T-helper 1 cell treated with Interleukin-12 subunit alpha and Interleukin-12 subunit beta and Interleukin-4 antibody, amounts not matched to agents 30 μg/mL and 1 μg/mL, for 36 hours (primary cell): ENCODE results near the gene PRPF8.
"Not testable (repeated sequence)": the region's sequence is repeated elsewhere in the genome, so short reads cannot be mapped to it uniquely, and the experiment has no call there.

Experiments
- H3K27ac Mint-ChIP-seq: one replicate; pipeline ENCODE4 v1.8.0; 2021; ENCODE audit warnings: mild to moderate bottlenecking, mixed read lengths
- H3K27me3 Mint-ChIP-seq: one replicate; pipeline ENCODE4 v1.8.0; 2021; ENCODE audit warnings: low read depth, mixed read lengths
- H3K36me3 Mint-ChIP-seq: one replicate; pipeline ENCODE4 v1.8.0; 2021; ENCODE audit warnings: low read depth, mixed read lengths
- H3K4me1 Mint-ChIP-seq: one replicate; pipeline ENCODE4 v1.8.0; 2021; ENCODE audit warnings: low read depth, mixed read lengths
- H3K4me3 Mint-ChIP-seq: one replicate; pipeline ENCODE4 v1.8.0; 2021; ENCODE audit warnings: mild to moderate bottlenecking, moderate library complexity, mixed read lengths
- H3K9me3 Mint-ChIP-seq: one replicate; pipeline ENCODE4 v1.8.0; 2021; ENCODE audit warnings: mixed read lengths

The PRPF8 gene

GRCh38 chr17:1711804-1712203 is 27.1 kb upstream of the PRPF8 start:
- peaks cover 32% of the 10 kb centered on the region for H3K36me3 Mint-ChIP-seq
- peaks cover 33% of the 10 kb centered on the region for H3K27me3 Mint-ChIP-seq
- H3K4me1 Mint-ChIP-seq, result peaks cover 31% of the 10 kb centered on the region
- no peaks in the 10 kb centered on the region for H3K9me3 Mint-ChIP-seq
- H3K27ac Mint-ChIP-seq, result no peak overlapping the region
- H3K4me3 Mint-ChIP-seq, result peak overlapping the region; percentile 37

- Mint-ChIP-seq H3K4me1 (peaks cover 31% of the 10 kb centered on the region), H3K9me3 (no peaks in the 10 kb centered on the region), H3K36me3 (peaks cover 29% of the 10 kb centered on the region), H3K27me3 (peaks cover 39% of the 10 kb centered on the region), H3K27ac (no peak overlapping the region), H3K4me3 (peak overlapping the region; percentile 63)
Observed at GRCh38 chr17:1710807-1711553, 26.3 kb upstream of the PRPF8 start.

- Mint-ChIP-seq H3K27ac (no peak within 1 kb of the TSS), H3K9me3 (no peaks in the 10 kb centered on the region), H3K27me3 (peaks cover 44% of the 10 kb centered on the region), H3K36me3 (peaks cover 29% of the 10 kb centered on the region), H3K4me3 (peak within 1 kb of the TSS; percentile 63), H3K4me1 (peaks cover 31% of the 10 kb centered on the region)
Observed at GRCh38 chr17:1709971-1710806, 25.5 kb upstream of the PRPF8 start, which contains the start of gene TLCD2. Gene TLCD2, minus strand, starts transcription at chr17:1710377. Its CDS starts 135 bp downstream, at chr17:1710242.

GRCh38 chr17:1709403-1709951 is 24.8 kb upstream of the PRPF8 start:
- H3K27me3 Mint-ChIP-seq, result peaks cover 52% of the 10 kb centered on the region

GRCh38 chr17:1708791-1709346 is 24.2 kb upstream of the PRPF8 start:
- Mint-ChIP-seq H3K4me1 (peaks cover 25% of the 10 kb centered on the region), H3K36me3 (peaks cover 23% of the 10 kb centered on the region), H3K27me3 (peaks cover 55% of the 10 kb centered on the region), H3K4me3 (peak overlapping the region; percentile 57)
- H3K9me3 Mint-ChIP-seq, H3K27ac Mint-ChIP-seq: not testable (repeated sequence)

More at GRCh38 chr17:1709403-1709951, 24.8 kb upstream of the PRPF8 start:
- Mint-ChIP-seq H3K4me1 (peaks cover 28% of the 10 kb centered on the region), H3K27ac (no peak overlapping the region), H3K9me3 (no peaks in the 10 kb centered on the region), H3K4me3 (no peak overlapping the region), H3K36me3 (peaks cover 26% of the 10 kb centered on the region)

- Mint-ChIP-seq H3K36me3 (peaks cover 9% of the 10 kb centered on the region), H3K9me3 (no peaks in the 10 kb centered on the region), H3K4me3 (no peak overlapping the region), H3K4me1 (peaks cover 17% of the 10 kb centered on the region), H3K27ac (no peak overlapping the region), H3K27me3 (peaks cover 58% of the 10 kb centered on the region)
Observed at GRCh38 chr17:1707107-1707506, 22.4 kb upstream of the PRPF8 start.

- no peaks in the 10 kb centered on the region for H3K36me3 Mint-ChIP-seq
Observed at GRCh38 chr17:1705004-1705403, 20.3 kb upstream of the PRPF8 start.

GRCh38 chr17:1703063-1703462 is 18.4 kb upstream of the PRPF8 start:
- no peak overlapping the region for H3K4me3 Mint-ChIP-seq
- H3K27me3 Mint-ChIP-seq, result peaks cover 36% of the 10 kb centered on the region
- H3K4me1 Mint-ChIP-seq, result peaks cover 4% of the 10 kb centered on the region
- no peaks in the 10 kb centered on the region for H3K9me3 Mint-ChIP-seq
- H3K36me3 Mint-ChIP-seq, result no peaks in the 10 kb centered on the region
- H3K27ac Mint-ChIP-seq, result no peak overlapping the region

More at GRCh38 chr17:1705004-1705403, 20.3 kb upstream of the PRPF8 start:
- peaks cover 4% of the 10 kb centered on the region for H3K4me1 Mint-ChIP-seq
- H3K4me3 Mint-ChIP-seq, result no peak overlapping the region
- no peaks in the 10 kb centered on the region for H3K9me3 Mint-ChIP-seq
- H3K27me3 Mint-ChIP-seq, result peaks cover 44% of the 10 kb centered on the region
- no peak overlapping the region for H3K27ac Mint-ChIP-seq

GRCh38 chr17:1699891-1700290 is 15.2 kb upstream of the PRPF8 start:
- H3K4me1 Mint-ChIP-seq, H3K27ac Mint-ChIP-seq, H3K36me3 Mint-ChIP-seq, H3K9me3 Mint-ChIP-seq, H3K4me3 Mint-ChIP-seq: not testable (repeated sequence)
- H3K27me3 Mint-ChIP-seq, result peaks cover 12% of the 10 kb centered on the region

- Mint-ChIP-seq H3K36me3 (no peaks in the 10 kb centered on the region), H3K27ac (no peak overlapping the region), H3K4me3 (no peak overlapping the region), H3K4me1 (no peaks in the 10 kb centered on the region), H3K27me3 (no peaks in the 10 kb centered on the region), H3K9me3 (no peaks in the 10 kb centered on the region)
Observed at GRCh38 chr17:1697681-1698080, 13.0 kb upstream of the PRPF8 start.

- H3K27ac Mint-ChIP-seq, result no peak overlapping the region
- H3K4me3 Mint-ChIP-seq, result no peak overlapping the region
- no peaks in the 10 kb centered on the region for H3K4me1 Mint-ChIP-seq
- no peaks in the 10 kb centered on the region for H3K36me3 Mint-ChIP-seq
- H3K27me3 Mint-ChIP-seq, result no peaks in the 10 kb centered on the region
- H3K9me3 Mint-ChIP-seq, result no peaks in the 10 kb centered on the region
Observed at GRCh38 chr17:1695365-1695764, 10.7 kb upstream of the PRPF8 start.

- H3K9me3 Mint-ChIP-seq, result no peaks in the 10 kb centered on the region
- H3K4me3 Mint-ChIP-seq, result no peak overlapping the region
- H3K27me3 Mint-ChIP-seq, result no peaks in the 10 kb centered on the region
- H3K36me3 Mint-ChIP-seq, result no peaks in the 10 kb centered on the region
- H3K27ac Mint-ChIP-seq, result no peak overlapping the region
- no peaks in the 10 kb centered on the region for H3K4me1 Mint-ChIP-seq
Observed at GRCh38 chr17:1693339-1693738, 8.7 kb upstream of the PRPF8 start.

GRCh38 chr17:1690544-1691221 is 6.0 kb upstream of the PRPF8 start:
- Mint-ChIP-seq H3K36me3 (no peaks in the 10 kb centered on the region), H3K9me3 (no peaks in the 10 kb centered on the region), H3K27me3 (no peaks in the 10 kb centered on the region), H3K4me3 (no peak overlapping the region), H3K27ac (no peak overlapping the region), H3K4me1 (no peaks in the 10 kb centered on the region)

GRCh38 chr17:1688405-1688804 is 3.7 kb upstream of the PRPF8 start:
- Mint-ChIP-seq H3K4me1 (peaks cover 11% of the 10 kb centered on the region), H3K36me3 (peaks cover 13% of the 10 kb centered on the region)
- not testable (repeated sequence) for H3K27ac Mint-ChIP-seq, H3K4me3 Mint-ChIP-seq, H3K9me3 Mint-ChIP-seq, H3K27me3 Mint-ChIP-seq
